Measurements from ENCODE around the gene USP2.
A peak's percentile ranks its signal among the peaks of the same experiment; 100 is the strongest.
"Not testable (repeated sequence)": the region's sequence is repeated elsewhere in the genome, so short reads cannot be mapped to it uniquely, and the experiment has no call there.

Gene USP2

GRCh38 chr11:119384332-119384731 is 2.8 kb upstream of the USP2 start:
- Histone ChIP-seq H3K4me3 (no peak overlapping the region), H3K9me3 (no peaks in the 10 kb centered on the region), H3K27me3 (no peaks in the 10 kb centered on the region), H3K36me3 (no peaks in the 10 kb centered on the region), H3K4me1 (peaks cover 0 to 19% (median 16%) of the 10 kb centered on the region in 4 donors), H3K27ac (no peak overlapping the region)
- intact Hi-C loops (cut with DNase I; ENCODE audit: low total_unique reads), result no loop called here
- no peak for DNase-seq
- no peak for TF ChIP-seq CTCF (IDR thresholded peaks at IDR 0.05)

- H3K27me3 ChIP-seq; H3K36me3 ChIP-seq; DNase-seq; H3K27ac ChIP-seq; intact Hi-C loops (cut with DNase I; ENCODE audit: low total_unique reads); H3K9me3 ChIP-seq; H3K4me3 ChIP-seq: not testable (repeated sequence)
- peaks cover 0 to 22% (median 16%) of the 10 kb centered on the region in 4 donors for H3K4me1 ChIP-seq
Observed at GRCh38 chr11:119382513-119382912, 1.0 kb upstream of the USP2 start.

GRCh38 chr11:119382101-119382500 is 611 bp upstream of the USP2 start:
- DNase-seq, result no peak
- Histone ChIP-seq H3K9me3 (no peaks in the 10 kb centered on the region), H3K27me3 (no peaks in the 10 kb centered on the region), H3K36me3 (no peaks in the 10 kb centered on the region), H3K27ac (peak overlapping the region; percentile 40 to 63), H3K4me1 (peaks cover 0 to 25% (median 17%) of the 10 kb centered on the region in 4 donors), H3K4me3 (peak overlapping the region; percentile 46 to 59)
- intact Hi-C loops (cut with DNase I; ENCODE audit: low total_unique reads), result no loop called here
- no peak for TF ChIP-seq CTCF (IDR thresholded peaks at IDR 0.05)

GRCh38 chr11:119380827-119381180 is 686 bp downstream of the USP2 start:
- H3K4me1 ChIP-seq, result peaks cover 0 to 34% (median 28%) of the 10 kb centered on the region in 4 donors
- no peak for TF ChIP-seq CTCF (IDR thresholded peaks at IDR 0.05)
- peak overlapping the region; percentile 46 to 59 for H3K4me3 ChIP-seq
- no peaks in the 10 kb centered on the region for H3K36me3 ChIP-seq
- H3K9me3 ChIP-seq, result no peaks in the 10 kb centered on the region
- DNase-seq, result no peak
- intact Hi-C loops (cut with DNase I; ENCODE audit: low total_unique reads), result no loop called here
- H3K27ac ChIP-seq, result peak overlapping the region; percentile 63 to 66
- no peaks in the 10 kb centered on the region for H3K27me3 ChIP-seq

GRCh38 chr11:119380160-119380826 is 1.2 kb downstream of the USP2 start:
- Histone ChIP-seq H3K9me3 (no peaks in the 10 kb centered on the region), H3K27me3 (no peaks in the 10 kb centered on the region), H3K4me1 (peaks cover 0 to 39% (median 33%) of the 10 kb centered on the region in 4 donors), H3K4me3 (no peak overlapping the region), H3K36me3 (no peaks in the 10 kb centered on the region), H3K27ac (peak overlapping the region in 1 of 2 donors; percentile 66)
- intact Hi-C loops (cut with DNase I; ENCODE audit: low total_unique reads), result no loop called here
- no peak for TF ChIP-seq CTCF (IDR thresholded peaks at IDR 0.05)
- DNase-seq, result no peak

GRCh38 chr11:119378851-119379465 is 2.5 kb downstream of the USP2 start:
- no peaks in the 10 kb centered on the region for H3K27me3 ChIP-seq
- no peak for TF ChIP-seq CTCF (IDR thresholded peaks at IDR 0.05)
- H3K4me1 ChIP-seq, result peaks cover 0 to 52% (median 44%) of the 10 kb centered on the region in 4 donors
- DNase-seq, result no peak
- intact Hi-C loops (cut with DNase I; ENCODE audit: low total_unique reads), result no loop called here
- H3K27ac ChIP-seq, result no peak overlapping the region
- H3K9me3 ChIP-seq, result no peaks in the 10 kb centered on the region
- no peaks in the 10 kb centered on the region for H3K36me3 ChIP-seq
- H3K4me3 ChIP-seq, result no peak overlapping the region
